22Rv1 (cell line): Measurements from ENCODE around the gene ZNF681.

ENCODE experiments used
- CTCF ChIP-seq: fragments of 450-650 bp; IDR thresholded peaks from 2 replicates; pipeline ENCODE4 v1.5.1; 2017; ENCODE audit warnings: mild to moderate bottlenecking
- ZFX ChIP-seq: fragments of 450-650 bp; IDR thresholded peaks from 2 replicates; pipeline ENCODE4 v1.6.1; 2017; ENCODE audit warnings: antibody characterized with exemption, borderline replicate concordance

GRCh38 chr19:23804676-23805075, 46.0 kb upstream of the ZNF681 start:
- TF ChIP-seq CTCF: no peak
- TF ChIP-seq ZFX: no peak
